Tongue (tissue), 2 donors: Measurements from ENCODE around the gene HES3. TPM values are rescaled to one million over a fixed set of nuclear protein-coding genes. Genes with fewer than 3 reads are reported as not detected.

Experiments used
- DNase-seq: peaks from one replicate; pipeline ENCODE4 v3.0.0-alpha.2; 2015
- total RNA-seq: library from RNA; depleted of rRNA; stranded (reverse); fragments of >200 nt; gene quantifications from one replicate; pipeline ENCODE4 v1.2.3, GENCODE V29; 2014

Gene HES3
- total RNA-seq, 1 donor from 2014 or later = not detected

DNA sequence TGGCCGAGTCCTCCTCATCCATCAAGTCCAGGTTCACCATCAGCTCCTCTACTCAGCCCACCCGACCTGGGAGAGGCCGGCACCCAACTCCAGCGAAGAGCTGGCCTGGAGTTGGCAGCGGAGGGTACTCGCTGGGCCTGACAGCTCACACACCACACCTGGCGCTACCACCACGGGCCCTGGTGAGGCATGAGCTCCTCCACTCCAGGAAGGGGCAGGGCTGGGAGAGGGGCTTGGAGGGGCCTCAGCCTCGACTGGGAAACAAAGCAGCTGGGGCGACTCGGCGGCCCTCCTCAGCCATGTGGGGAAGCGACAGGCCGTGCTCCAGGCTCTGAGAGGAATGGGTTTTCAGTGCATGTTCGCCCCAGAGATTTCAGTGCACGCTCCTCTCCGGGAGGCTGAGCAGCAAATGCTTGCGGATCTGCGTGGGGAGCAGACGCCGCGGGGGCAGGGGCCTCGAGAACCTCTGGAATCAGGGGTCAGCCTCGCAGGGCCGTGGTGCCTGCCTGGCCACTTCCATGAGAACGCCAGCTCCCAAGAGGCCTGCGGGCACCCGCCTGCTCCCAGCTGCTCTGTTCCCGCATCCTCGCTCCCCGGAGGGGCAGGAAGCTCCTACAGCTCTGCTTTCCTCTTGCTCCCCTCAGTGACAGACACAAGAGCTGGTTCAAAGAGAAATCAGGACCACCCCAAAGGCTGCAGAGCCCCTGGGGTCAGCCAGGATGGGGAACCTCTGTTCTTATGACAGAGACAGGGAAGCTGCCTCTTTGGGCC, 35.8 kb downstream of the HES3 start:
- no peak for DNase-seq

DNA sequence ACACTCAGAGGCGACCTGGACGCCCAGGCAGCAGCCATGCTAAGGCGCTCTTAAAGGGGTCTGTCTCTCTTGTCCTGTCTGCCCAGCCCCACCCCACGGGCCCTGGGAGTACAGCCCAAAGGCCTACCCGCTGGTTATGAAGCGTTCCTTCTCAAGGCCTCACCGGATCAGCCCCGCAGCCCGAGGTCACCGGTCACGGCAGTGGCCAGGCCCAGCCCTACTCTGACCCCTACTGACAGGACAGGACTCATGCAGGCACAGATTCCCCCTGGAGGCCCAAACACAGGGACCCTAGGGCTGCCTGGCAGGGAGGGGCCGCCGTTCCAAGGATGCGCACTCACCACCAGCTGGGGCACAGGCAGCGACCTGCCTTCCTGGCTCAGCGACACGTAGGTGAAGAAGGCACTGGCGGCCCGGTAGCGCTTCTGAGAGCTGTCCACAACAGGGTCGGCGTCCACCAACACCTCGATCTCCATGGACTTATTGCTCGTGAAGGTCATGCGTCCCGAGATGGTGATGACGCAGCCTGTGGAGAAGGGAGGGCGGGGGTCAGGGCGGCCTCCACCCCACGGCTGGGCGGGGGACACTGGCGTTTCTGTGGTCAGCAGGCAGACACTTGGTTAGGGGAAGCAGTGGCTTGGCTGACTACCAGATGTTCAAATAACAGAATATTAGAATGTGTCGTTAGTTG, 36.9 kb downstream of the HES3 start:
- no peak for DNase-seq

DNA sequence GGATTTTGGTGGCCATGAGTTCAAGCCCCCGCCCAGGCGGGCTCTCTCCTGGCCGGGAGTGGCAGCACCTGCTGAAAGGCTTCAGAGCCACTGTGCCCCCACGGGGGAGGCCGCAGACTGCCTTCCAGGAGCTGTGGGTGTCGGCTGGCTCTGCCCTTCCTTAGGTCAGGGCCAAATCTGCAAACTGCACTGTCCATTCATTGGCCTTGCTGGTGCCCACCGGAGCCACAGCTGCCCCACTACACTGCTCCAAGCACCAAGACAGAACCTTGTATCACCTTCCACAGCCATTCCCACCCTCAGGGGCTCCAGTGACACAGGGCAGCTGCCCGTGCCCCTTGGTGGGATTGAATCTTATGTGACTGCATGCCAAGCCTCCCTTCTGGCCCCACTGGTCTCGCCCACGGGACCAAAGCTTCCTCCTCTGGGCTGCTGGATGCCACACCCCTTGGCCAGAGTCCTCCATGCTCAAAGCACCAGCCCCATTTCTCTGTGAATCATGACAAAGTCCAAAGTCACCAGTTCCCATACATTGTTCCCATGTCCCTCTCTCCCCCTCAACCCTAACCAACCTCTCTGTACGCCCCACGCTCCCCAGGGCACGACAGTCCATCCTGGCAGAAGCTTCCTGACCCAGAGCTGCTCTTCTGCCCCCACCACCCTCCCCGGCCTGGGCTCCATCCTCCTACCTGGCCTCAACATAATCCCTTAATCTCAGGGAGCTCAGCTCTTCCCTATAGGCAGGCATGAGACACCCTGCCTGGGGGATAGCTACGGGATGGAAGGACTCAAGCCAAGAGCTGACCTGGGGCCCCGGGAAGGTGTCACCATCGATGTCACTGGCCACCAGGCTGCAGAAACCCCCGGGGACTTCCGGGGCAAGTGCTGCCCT, 37.8 kb downstream of the HES3 start:
- DNase-seq = no peak

DNA sequence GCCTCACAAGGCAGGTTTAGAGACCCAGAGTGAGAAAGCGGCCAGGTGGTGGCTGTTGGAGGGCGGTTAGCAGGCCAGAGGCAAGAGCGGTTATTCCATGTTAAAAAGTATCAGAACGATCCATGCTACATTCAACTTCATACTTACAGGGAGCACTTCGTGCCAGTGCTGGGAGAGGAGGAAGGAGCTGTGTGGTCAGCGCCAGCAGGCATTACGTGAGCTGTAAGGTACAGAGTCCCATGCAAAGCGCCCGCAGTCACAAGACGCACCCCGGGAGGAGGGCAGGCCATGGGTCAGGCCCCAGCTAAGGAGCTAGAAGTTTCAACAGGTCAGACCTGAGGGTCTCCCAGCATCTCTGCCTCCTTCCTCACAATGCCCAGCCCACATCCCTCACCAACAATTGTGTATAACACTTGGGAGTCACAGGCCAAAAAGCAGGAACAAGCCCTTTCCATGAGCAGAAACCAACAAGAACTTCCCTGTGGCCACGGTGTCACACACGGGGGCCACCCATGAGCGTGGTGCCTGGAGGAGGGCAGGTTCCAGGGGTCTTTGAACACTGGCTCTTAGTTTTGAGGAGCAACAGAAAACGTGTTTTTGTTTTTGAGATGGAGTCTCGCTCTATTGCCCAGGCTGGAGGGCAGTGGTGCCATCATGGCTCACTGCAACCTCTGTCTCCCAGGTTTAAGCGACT, 38.7 kb downstream of the HES3 start:
- DNase-seq = no peak

DNA sequence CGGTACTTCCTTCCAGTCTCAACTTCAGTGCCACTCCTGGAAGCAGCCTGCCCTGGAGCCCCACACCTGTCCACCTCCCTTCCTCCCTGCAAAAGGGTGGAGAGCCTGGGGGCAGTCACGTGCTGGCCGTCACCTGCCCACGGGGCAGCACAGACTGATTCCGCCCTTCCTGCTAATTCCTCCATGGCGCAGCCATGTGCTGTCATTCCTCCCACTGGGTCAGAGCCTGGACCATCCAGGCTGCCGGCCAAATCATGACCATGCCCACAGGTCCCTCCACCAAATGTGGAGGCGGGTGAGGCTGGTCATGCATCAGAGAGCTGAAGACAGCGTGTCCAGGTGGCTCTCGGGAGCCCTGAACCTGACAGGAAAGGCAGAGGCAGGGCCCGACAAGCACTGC, 41.4 kb downstream of the HES3 start:
- DNase-seq = no peak

DNA sequence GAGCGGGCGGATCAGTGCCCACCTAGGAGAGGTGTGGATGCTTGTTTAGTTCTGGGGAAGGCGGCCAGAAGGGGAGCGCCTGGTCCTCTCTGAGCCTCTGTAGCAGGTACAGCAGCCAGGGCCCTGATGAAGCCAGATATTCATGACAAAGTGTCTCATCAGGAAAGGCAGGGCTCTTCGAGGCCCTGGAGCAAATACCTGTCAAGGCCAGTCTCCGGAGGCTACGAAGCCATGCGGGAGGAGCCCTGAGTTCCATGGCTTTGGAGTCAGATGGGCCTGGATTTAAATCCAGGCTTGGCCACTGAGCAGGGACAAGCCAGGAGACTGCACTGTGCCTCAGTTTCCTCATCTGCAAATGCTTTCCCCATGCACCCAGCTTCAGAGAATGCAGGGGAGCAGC, 42.3 kb downstream of the HES3 start:
- no peak for DNase-seq

DNA sequence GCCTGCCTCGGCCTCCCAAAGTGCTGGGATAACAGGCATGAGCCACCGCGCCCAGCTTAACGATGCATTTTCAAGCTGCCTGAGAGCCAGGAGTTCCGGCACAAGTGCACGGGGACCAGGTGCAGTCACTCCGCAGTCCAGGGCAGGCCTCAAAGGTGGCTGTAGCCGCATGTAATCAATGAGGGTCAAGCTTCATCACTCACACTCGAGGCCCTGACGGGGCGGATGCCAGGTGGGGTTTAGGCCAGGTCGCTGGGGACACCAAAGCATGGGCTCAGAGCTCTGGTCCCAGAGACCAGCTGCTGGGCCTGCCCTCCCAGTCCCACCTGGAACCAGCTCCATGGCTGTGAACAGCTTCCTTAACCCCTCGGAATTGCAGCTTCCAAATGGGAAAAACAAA, 43.0 kb downstream of the HES3 start:
- DNase-seq = no peak

DNA sequence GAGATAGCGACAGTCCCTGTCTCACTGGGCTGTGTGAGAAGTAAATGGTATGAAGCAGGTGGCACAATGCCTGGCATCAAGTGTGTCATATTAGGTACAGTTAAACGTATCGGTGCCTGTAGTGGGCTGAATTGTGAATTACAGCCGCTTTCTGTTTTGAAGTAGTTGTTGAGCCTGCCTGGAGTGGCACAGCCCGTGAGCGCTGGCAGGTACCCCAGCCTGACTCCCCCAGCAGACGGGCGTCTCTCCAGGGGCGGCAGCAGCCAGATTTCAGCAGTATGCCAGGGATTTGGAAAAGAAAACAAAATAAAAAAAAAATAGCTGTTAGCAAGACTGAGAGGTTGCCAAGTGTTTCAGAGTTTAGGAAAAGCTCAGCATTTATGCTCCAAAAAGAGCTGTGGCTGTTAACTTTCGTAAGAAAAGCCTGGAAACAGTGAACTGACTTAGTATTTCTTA, 43.5 kb downstream of the HES3 start:
- DNase-seq = peak; percentile 62

DNA sequence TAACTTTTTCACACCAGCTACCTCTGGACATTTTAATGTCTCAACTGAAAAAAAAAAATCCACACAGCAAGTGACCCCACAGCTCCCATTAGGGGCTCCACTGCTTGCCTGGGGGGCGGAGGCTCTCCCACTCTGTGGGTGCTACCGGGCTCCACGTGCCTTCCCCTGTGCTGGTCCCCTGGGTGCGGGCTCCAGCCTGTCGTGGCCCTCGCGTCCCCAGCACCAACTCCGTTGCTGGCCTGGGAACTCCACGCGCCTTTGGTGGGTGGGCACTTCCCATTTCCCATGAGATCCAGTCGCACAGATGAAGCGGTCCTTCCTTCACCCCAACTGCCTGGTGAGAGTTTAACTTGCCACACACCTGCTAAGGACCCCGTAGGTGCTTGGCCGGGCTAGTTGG, 44.0 kb downstream of the HES3 start:
- DNase-seq = no peak

DNA sequence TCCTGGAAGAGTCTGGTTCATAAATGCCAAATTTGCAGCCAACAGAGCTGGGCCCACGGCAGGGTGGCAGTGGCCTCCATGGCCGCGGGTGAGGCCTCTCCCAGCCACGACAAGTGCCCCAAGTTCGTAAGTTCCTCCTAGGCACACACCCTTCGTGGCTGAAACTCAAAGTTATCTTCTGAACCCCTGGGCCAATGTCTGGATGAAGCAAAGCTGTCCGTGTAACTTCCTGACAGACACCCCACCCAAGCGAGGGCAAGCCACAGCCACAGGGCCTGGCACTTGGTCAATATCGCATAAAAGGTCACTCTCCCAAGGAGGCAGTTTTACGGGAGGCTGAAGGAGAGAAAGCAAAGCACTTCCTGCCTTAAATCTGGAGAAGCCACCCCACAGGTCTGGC, 44.7 kb downstream of the HES3 start:
- DNase-seq = no peak

DNA sequence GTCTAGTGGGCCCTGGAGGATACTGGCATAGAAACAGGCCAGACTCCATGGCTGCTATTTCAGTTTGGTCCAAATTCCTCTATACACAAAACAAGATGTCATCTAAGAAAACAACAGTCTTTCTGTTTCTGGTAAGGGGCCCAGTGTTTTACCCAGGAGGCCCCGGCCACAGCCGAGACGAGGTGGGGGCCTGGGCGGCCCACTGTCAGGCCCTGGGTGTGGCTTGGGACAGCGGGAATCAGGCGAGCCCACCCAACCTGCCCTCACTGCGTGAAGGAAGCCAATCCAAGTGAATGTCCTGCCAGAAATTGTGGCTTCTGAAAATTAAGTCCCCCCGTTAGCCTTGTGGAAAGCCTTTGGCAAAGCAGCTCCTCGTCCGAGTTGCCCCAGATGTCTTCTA, 48.1 kb downstream of the HES3 start:
- peak; percentile 48 for DNase-seq

DNA sequence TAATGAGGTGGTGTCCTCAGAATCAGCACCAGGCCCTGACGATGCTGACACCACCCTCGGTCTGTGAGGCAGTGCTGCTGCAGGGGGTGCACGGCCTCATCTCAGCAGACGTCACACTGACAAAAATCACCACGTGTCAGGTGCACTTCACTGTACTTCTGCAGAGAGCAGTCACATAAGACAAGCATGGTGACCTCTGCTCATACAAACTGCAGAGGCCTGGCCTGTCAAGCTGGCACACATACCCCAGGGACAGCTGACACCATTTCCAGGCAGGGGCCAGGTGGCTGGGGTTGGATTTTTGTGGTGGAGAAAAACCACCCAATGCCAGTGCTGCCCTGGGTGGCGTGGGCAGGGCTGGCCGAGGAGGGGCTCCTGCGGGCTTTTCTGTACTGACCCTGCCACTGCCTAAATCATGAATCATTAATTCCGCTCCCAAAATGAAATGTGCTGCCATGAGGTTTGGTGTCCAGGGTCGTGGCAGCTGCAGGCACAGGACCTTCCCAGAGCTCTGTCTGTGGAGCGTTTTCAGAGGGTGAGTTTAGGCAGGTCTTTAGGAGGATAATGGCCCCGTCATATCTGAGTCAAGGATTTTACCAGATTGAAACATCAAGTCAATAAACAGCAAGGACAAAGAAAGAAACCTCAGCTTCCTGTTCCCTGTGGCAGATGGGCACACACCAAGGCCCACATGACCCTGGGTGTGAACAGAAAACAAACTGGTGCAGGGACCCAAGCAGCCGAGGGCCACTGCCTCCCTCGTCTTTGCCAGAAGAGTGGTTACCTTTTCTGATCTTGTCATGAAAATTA, 50.3 kb downstream of the HES3 start:
- DNase-seq = peak; percentile 63

DNA sequence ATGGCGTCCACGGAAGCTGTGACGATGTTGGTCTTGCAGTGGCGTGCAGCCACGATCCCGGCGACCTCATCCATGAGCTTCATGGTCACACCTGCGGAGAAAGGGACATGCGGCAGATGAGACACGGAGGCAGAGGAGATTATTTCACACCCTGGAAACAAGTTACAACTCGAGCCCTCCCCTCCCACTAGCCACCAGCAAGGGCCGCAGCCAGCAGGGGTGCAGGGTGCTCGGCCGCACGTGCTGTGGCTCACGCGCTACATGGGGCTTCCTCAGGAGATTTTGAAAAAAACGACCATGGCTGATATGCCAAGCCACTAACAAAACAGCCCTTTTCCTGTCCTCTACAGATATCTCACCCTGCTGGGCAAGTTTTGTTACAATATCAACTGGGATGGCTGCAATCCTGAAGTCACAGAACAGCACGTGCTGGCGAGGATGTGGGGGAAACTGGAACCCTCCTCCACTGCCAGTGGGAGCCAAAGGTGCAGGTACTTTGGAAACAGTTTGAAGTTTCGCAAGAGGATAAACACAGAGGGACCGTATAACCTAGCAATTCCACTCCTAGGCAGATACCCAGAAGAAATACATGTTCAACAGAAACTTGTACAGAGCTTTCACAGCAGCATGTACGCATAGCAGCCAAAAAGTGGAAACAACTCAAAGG, 51.0 kb downstream of the HES3 start:
- no peak for DNase-seq

Other genes starting within 250 kb of the HES3 start
- 6.3 TPM for gene KCNAB2, start 198.3 kb upstream of the HES3 start, total RNA-seq
- gene CHD5, start 63.9 kb upstream of the HES3 start, total RNA-seq = 1.1 TPM
- gene RPL22, start 44.6 kb upstream of the HES3 start, total RNA-seq = 302 TPM
- 22.0 TPM for gene RNF207, start 38.1 kb upstream of the HES3 start, total RNA-seq
- gene ICMT, start 8.2 kb upstream of the HES3 start, total RNA-seq = 75.0 TPM
- gene GPR153, start 16.9 kb downstream of the HES3 start, total RNA-seq = 13.7 TPM
- 10.6 TPM for gene ACOT7, start 149.6 kb downstream of the HES3 start, total RNA-seq
- 3.2 TPM for gene HES2, start 175.7 kb downstream of the HES3 start, total RNA-seq
- gene ESPN, start 180.6 kb downstream of the HES3 start, total RNA-seq = 3.8 TPM
- gene TNFRSF25, start 222.0 kb downstream of the HES3 start, total RNA-seq = 33.0 TPM
- 24.5 TPM for gene PLEKHG5, start 247.5 kb downstream of the HES3 start, total RNA-seq